ENCODE measurements around the gene IL17RE. TPM values are rescaled to one million over a fixed set of nuclear protein-coding genes. Genes with fewer than 3 reads are reported as not detected.

The IL17RE gene
- total and polyA plus RNA-seq, 2 of the 13 experiments (the other 11 are each of a cell fraction or from before 2014, with no cell fraction given) = 14.5 to 24.1 TPM

- TF ChIP-seq ZNF260 (CRISPR knock-in tag; IDR thresholded peaks at IDR 0.05; ENCODE audit: borderline replicate concordance, low read depth) (no peak), PAF1 (CRISPR knock-in tag; IDR thresholded peaks at IDR 0.05) (no peak), ZNF503 (CRISPR knock-in tag; IDR thresholded peaks at IDR 0.05) (0 out of 2 replicates have a peak, but pooled peaks have one; percentile 51), ZNF383 (CRISPR knock-in tag; IDR thresholded peaks at IDR 0.05; ENCODE audit: borderline replicate concordance) (0 out of 2 replicates have a peak, but pooled peaks have one; percentile 79), SMAD1 (CRISPR knock-in tag; IDR thresholded peaks at IDR 0.05; ENCODE audit: borderline replicate concordance, low read depth) (peak; percentile 82; the same call in 1 of the 2 replicates), GPBP1L1 (CRISPR knock-in tag; IDR thresholded peaks at IDR 0.05) (no peak), RFX5 (IDR thresholded peaks at IDR 0.05; ENCODE audit: low read depth, low read length) (no peak), ATF7-NPFF (CRISPR knock-in tag; IDR thresholded peaks at IDR 0.05; ENCODE audit: low read depth) (peak; percentile 53; the same call in 1 of the 2 replicates), SPEN (CRISPR knock-in tag; IDR thresholded peaks at IDR 0.05; ENCODE audit: low read depth) (peak; percentile 80), KDM6A (CRISPR knock-in tag; IDR thresholded peaks at IDR 0.05; ENCODE audit: low read depth) (no peak), MIER3 (CRISPR knock-in tag; IDR thresholded peaks at IDR 0.05; ENCODE audit: borderline replicate concordance) (0 out of 2 replicates have a peak, but pooled peaks have one; percentile 39), MEF2D (CRISPR knock-in tag; IDR thresholded peaks at IDR 0.05) (0 out of 2 replicates have a peak, but pooled peaks have one; percentile 61), ZNF205 (CRISPR knock-in tag; IDR thresholded peaks at IDR 0.05) (peak; percentile 37; the same call in 1 of the 2 replicates), ZNF354B (CRISPR knock-in tag; IDR thresholded peaks at IDR 0.05) (no peak), ZNF598 (CRISPR knock-in tag; IDR thresholded peaks at IDR 0.05; ENCODE audit: borderline replicate concordance) (peak; percentile 80; the same call in 1 of the 2 replicates), PRMT3 (CRISPR knock-in tag; IDR thresholded peaks at IDR 0.05; ENCODE audit: borderline replicate concordance, low read depth) (0 out of 2 replicates have a peak, but pooled peaks have one; percentile 53), ZNF784 (CRISPR knock-in tag; IDR thresholded peaks at IDR 0.05; ENCODE audit: borderline replicate concordance) (peak; percentile 53; the same call in 1 of the 2 replicates), PBX2 (CRISPR knock-in tag; IDR thresholded peaks at IDR 0.05) (no peak), PHF20 (CRISPR knock-in tag; IDR thresholded peaks at IDR 0.05) (peak; percentile 81), HDAC6 (IDR thresholded peaks at IDR 0.05; ENCODE audit: low read depth, low read length) (no peak), CC2D1A (CRISPR knock-in tag; IDR thresholded peaks at IDR 0.05) (no peak), ZFX (CRISPR knock-in tag; IDR thresholded peaks at IDR 0.05; ENCODE audit: low read depth) (peak; percentile 98), XRCC5 (optimal IDR thresholded peaks at IDR 0.05; ENCODE audit: low read length) (peak; percentile 57)
Observed at GRCh38 chr3:9890249-9891071, 12.2 kb upstream of the IL17RE start, which contains the start of gene JAGN1 (continued).

All from HepG2 (cell line).